ENCODE data around the gene BTBD10. TPM values are rescaled to one million over a fixed set of nuclear protein-coding genes. Genes with fewer than 3 reads are reported as not detected.
A peak's percentile ranks its signal among the peaks of the same experiment; 100 is the strongest.

The BTBD10 gene
- total RNA-seq, 1 experiment from 2014 or later = 30.2 TPM

DNA sequence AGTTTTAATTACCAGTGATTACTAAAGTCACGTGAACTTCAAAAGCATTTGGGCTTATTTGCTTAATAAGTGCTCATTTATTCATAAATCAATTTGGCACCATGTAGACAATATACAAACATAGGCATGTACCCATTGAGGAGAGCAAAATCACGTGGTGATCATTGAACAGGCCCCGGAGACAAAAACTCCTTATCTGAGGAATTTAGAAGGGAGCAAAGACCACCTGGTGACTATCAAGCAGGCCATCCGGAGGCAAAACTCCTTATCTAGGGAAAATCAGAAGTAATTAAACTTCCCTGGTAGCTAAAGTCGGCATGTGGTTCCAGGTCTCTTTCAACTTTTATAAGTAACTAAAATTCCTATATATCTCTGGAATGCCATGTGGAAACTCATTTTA, 5.7 kb upstream of the BTBD10 start:
- Histone ChIP-seq H3K4me3 (ENCODE audit: low read length) (no peak overlapping the region), H3K9me3 (ENCODE audit: low read length) (no peaks in the 10 kb centered on the region), H3K4me2 (ENCODE audit: low read length) (no peak overlapping the region), H3K27ac (ENCODE audit: low read length) (no peak overlapping the region), H3K9ac (ENCODE audit: low read length) (no peak overlapping the region), H2AFZ (ENCODE audit: low read length) (no peak overlapping the region), H3F3A (ENCODE audit: low read length, unreplicated experiment) (no peaks in the 10 kb centered on the region), H3K79me2 (ENCODE audit: low read length) (0 out of 2 replicates have a peak, but pooled peaks cover 2% of the 10 kb centered on the region), H3K4me1 (ENCODE audit: insufficient read depth, low read length) (peaks cover 4% of the 10 kb centered on the region), H3K27me3 (ENCODE audit: low read length) (peaks cover 12% of the 10 kb centered on the region), H4K20me1 (ENCODE audit: low read length) (no peaks in the 10 kb centered on the region), H3K36me3 (ENCODE audit: low read depth, low read length) (no peaks in the 10 kb centered on the region), H3K9me2 (replicated peaks; ENCODE audit: low read length) (no peaks in the 10 kb centered on the region)
- ATAC-seq (no peak), DNase-seq (no peak)
- ChIA-PET CTCF (no interaction called here), POLR2A (ENCODE audit: unreplicated experiment) (no interaction called here)
- no peak for TF ChIP-seq CTCF (conservative IDR thresholded peaks at IDR 0.05; ENCODE audit: low read depth, low read length)
- TF ChIP-seq EZH2phosphoT487 (IDR thresholded peaks at IDR 0.05; ENCODE audit: borderline replicate concordance, low read length) = no peak
- TF ChIP-seq EZH2 (IDR thresholded peaks at IDR 0.05; ENCODE audit: low read length, unreplicated experiment) = no peak
- BruUV-seq (replicated peaks) = no TSS peak
- intact Hi-C loops (cut with micrococcal nuclease) = loop anchor here (10.0 kb wide), 1 partner anchor 196 kb away; the partner anchor contains the start of gene FAR1

GRCh38 chr11:13465909-13466371, 2.9 kb upstream of the BTBD10 start:
- H3K4me1 ChIP-seq (ENCODE audit: insufficient read depth, low read length) = peaks cover 16% of the 10 kb centered on the region
- H2AFZ ChIP-seq (ENCODE audit: low read length) = no peak overlapping the region
- CTCF ChIA-PET = no interaction called here
- no peaks in the 10 kb centered on the region for H3K36me3 ChIP-seq (ENCODE audit: low read depth, low read length)
- POLR2A ChIA-PET (ENCODE audit: unreplicated experiment) = no interaction called here
- peaks cover 12% of the 10 kb centered on the region for H3K27me3 ChIP-seq (ENCODE audit: low read length)
- intact Hi-C loops (cut with micrococcal nuclease) = loop anchor here (10.0 kb wide), 1 partner anchor 199 kb away; the partner anchor contains the start of gene FAR1
- peaks cover 24% of the 10 kb centered on the region for H3K79me2 ChIP-seq (ENCODE audit: low read length)
- no peak overlapping the region for H3K4me3 ChIP-seq (ENCODE audit: low read length)
- H3K9me3 ChIP-seq (ENCODE audit: low read length) = no peaks in the 10 kb centered on the region
- H3K4me2 ChIP-seq (ENCODE audit: low read length) = no peak overlapping the region
- no peak overlapping the region for H3K27ac ChIP-seq (ENCODE audit: low read length)
- no peak overlapping the region for H3K9ac ChIP-seq (ENCODE audit: low read length)
- DNase-seq = peak; percentile 64
- H3F3A ChIP-seq (ENCODE audit: low read length, unreplicated experiment) = no peaks in the 10 kb centered on the region
- no peaks in the 10 kb centered on the region for H3K9me2 ChIP-seq (replicated peaks; ENCODE audit: low read length)
- peak; percentile 75 for TF ChIP-seq CTCF (conservative IDR thresholded peaks at IDR 0.05; ENCODE audit: low read depth, low read length)
- no peak for TF ChIP-seq EZH2phosphoT487 (IDR thresholded peaks at IDR 0.05; ENCODE audit: borderline replicate concordance, low read length)
- ATAC-seq = no peak
- BruUV-seq (replicated peaks) = no TSS peak
- no peaks in the 10 kb centered on the region for H4K20me1 ChIP-seq (ENCODE audit: low read length)

DNA sequence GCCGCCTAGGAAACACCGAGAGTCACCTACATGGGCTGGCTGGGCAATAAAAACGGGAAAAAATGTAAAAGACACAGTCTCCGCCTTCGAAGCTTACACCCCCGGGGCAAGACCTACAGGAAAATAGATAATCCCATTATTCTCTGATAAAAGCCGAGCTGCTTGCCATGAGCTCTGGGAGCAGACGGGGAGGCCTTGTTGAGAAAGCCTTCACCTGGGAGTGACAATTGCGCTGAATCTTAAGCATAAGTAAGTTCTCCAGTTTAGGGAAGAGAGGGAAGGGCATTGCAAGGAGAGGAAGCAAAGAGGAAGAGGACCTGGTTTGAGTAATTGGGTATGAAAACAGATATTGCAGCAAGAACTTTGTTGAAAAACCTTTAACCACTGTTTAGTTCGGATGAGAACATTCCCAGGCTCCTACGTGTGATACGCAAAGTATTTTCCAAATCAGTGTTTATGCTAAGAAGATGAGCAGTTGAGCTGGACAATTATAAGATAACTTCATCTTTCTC, 813 bp upstream of the BTBD10 start:
- Histone ChIP-seq H4K20me1 (ENCODE audit: low read length) (no peaks in the 10 kb centered on the region), H3K4me2 (ENCODE audit: low read length) (peak overlapping the region; percentile 83), H3K9me2 (replicated peaks; ENCODE audit: low read length) (no peaks in the 10 kb centered on the region), H3K27ac (ENCODE audit: low read length) (peak overlapping the region; percentile 67), H2AFZ (ENCODE audit: low read length) (peak overlapping the region; percentile 99), H3K27me3 (ENCODE audit: low read length) (no peaks in the 10 kb centered on the region), H3K9ac (ENCODE audit: low read length) (peak overlapping the region; percentile 96), H3K79me2 (ENCODE audit: low read length) (peaks cover 42% of the 10 kb centered on the region), H3K36me3 (ENCODE audit: low read depth, low read length) (0 out of 2 replicates have a peak, but pooled peaks cover 4% of the 10 kb centered on the region), H3K4me1 (ENCODE audit: insufficient read depth, low read length) (peaks cover 16% of the 10 kb centered on the region), H3F3A (ENCODE audit: low read length, unreplicated experiment) (no peaks in the 10 kb centered on the region), H3K9me3 (ENCODE audit: low read length) (no peaks in the 10 kb centered on the region), H3K4me3 (ENCODE audit: low read length) (peak overlapping the region; percentile 92)
- no TSS peak for BruUV-seq (replicated peaks)
- DNase-seq (no peak), ATAC-seq (peak; percentile 6; the same call in 1 of the 2 replicates)
- TF ChIP-seq CTCF (conservative IDR thresholded peaks at IDR 0.05; ENCODE audit: low read depth, low read length) (no peak), EZH2phosphoT487 (IDR thresholded peaks at IDR 0.05; ENCODE audit: borderline replicate concordance, low read length) (no peak), EZH2 (IDR thresholded peaks at IDR 0.05; ENCODE audit: low read length, unreplicated experiment) (no peak)
- ChIA-PET CTCF (no interaction called here), POLR2A (ENCODE audit: unreplicated experiment) (no interaction called here)
- intact Hi-C loops (cut with micrococcal nuclease) = loop anchor here (10.0 kb wide), 1 partner anchor 201 kb away; the partner anchor contains the start of gene FAR1

Data from PC-3 (cell line).